Left cardiac atrium (tissue), 2 donors: ENCODE measurements around the gene CAPS2. TPM values are rescaled to one million over a fixed set of nuclear protein-coding genes. Genes with fewer than 3 reads are reported as not detected.

Experiments used
- total RNA-seq, 2 donors: library from RNA; stranded (reverse); fragmentation: NEBNext Ultra II Directional; extraction: Animal tissue kit (Norgen Biotek cat#: 25700); gene quantifications; one replicate each; pipeline ENCODE4 v1.2.1, GENCODE V29; 2021
- donor health status: DM: no; HTN: yes; CAD: no; lungs with severe emphysema.
- donor health status: DM: yes; HTN: yes; CAD: no.

CAPS2 gene
- total RNA-seq, 2 donors from 2014 or later = 10.2 to 10.6 TPM

Other genes starting within 250 kb of the CAPS2 start
- not detected for gene KCNC2, start 120.5 kb downstream of the CAPS2 start, total RNA-seq
- gene GLIPR1L1, start 4.3 kb upstream of the CAPS2 start, total RNA-seq = not detected
- gene GLIPR1L2, start 60.8 kb upstream of the CAPS2 start, total RNA-seq = 1 to 10 TPM in 1 of 2 donors, under 1 TPM in 1; 0.92 to 1.7 TPM
- gene GLIPR1, start 150.4 kb upstream of the CAPS2 start, total RNA-seq = 10 to 100 TPM; 20.2 to 28.8 TPM
- 10 to 100 TPM; 30.0 to 37.9 TPM for gene KRR1, start 181.3 kb upstream of the CAPS2 start, total RNA-seq